Measurements from ENCODE around the gene GMCL2.

DNA sequence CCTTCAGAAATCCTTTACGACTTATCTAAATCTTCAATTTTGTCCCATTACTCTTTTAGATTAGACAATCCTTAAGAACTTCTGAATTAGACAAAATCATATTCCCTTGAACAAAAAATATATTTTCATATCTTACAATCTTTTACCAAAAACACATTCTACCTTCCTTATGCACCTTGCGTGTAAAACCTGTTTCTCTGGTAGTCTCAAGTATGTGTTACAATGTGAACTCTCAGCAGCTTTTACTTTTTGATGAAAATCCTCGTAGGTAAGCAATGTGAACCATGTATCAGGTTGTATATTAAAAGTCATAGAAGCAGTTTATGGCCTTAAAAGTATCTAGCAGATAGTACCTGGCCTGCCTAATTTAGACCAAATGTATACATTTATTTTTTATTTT is 12.7 kb downstream of the GMCL2 start:
- TF ChIP-seq YY1 (IDR thresholded peaks at IDR 0.05; ENCODE audit: low read depth), result no peak
- TF ChIP-seq GABPA (IDR thresholded peaks at IDR 0.05; ENCODE audit: low read depth), result no peak
- no peak for TF ChIP-seq MXI1 (IDR thresholded peaks at IDR 0.05; ENCODE audit: low read depth, low read length)
- TF ChIP-seq, protein P1, sequence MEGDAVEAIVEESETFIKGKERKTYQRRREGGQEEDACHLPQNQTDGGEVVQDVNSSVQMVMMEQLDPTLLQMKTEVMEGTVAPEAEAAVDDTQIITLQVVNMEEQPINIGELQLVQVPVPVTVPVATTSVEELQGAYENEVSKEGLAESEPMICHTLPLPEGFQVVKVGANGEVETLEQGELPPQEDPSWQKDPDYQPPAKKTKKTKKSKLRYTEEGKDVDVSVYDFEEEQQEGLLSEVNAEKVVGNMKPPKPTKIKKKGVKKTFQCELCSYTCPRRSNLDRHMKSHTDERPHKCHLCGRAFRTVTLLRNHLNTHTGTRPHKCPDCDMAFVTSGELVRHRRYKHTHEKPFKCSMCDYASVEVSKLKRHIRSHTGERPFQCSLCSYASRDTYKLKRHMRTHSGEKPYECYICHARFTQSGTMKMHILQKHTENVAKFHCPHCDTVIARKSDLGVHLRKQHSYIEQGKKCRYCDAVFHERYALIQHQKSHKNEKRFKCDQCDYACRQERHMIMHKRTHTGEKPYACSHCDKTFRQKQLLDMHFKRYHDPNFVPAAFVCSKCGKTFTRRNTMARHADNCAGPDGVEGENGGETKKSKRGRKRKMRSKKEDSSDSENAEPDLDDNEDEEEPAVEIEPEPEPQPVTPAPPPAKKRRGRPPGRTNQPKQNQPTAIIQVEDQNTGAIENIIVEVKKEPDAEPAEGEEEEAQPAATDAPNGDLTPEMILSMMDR (IDR thresholded peaks at IDR 0.05), result no peak
- TF ChIP-seq CHD2 (IDR thresholded peaks at IDR 0.05; ENCODE audit: low read length, partially characterized antibody), result no peak
- TF ChIP-seq JUND (IDR thresholded peaks at IDR 0.05), result no peak
- TF ChIP-seq PBX3 (IDR thresholded peaks at IDR 0.05), result no peak
- TF ChIP-seq EZH2phosphoT487 (IDR thresholded peaks at IDR 0.05; ENCODE audit: borderline replicate concordance, low read depth), result no peak
- TF ChIP-seq, protein P2, sequence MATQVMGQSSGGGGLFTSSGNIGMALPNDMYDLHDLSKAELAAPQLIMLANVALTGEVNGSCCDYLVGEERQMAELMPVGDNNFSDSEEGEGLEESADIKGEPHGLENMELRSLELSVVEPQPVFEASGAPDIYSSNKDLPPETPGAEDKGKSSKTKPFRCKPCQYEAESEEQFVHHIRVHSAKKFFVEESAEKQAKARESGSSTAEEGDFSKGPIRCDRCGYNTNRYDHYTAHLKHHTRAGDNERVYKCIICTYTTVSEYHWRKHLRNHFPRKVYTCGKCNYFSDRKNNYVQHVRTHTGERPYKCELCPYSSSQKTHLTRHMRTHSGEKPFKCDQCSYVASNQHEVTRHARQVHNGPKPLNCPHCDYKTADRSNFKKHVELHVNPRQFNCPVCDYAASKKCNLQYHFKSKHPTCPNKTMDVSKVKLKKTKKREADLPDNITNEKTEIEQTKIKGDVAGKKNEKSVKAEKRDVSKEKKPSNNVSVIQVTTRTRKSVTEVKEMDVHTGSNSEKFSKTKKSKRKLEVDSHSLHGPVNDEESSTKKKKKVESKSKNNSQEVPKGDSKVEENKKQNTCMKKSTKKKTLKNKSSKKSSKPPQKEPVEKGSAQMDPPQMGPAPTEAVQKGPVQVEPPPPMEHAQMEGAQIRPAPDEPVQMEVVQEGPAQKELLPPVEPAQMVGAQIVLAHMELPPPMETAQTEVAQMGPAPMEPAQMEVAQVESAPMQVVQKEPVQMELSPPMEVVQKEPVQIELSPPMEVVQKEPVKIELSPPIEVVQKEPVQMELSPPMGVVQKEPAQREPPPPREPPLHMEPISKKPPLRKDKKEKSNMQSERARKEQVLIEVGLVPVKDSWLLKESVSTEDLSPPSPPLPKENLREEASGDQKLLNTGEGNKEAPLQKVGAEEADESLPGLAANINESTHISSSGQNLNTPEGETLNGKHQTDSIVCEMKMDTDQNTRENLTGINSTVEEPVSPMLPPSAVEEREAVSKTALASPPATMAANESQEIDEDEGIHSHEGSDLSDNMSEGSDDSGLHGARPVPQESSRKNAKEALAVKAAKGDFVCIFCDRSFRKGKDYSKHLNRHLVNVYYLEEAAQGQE (IDR thresholded peaks at IDR 0.05; ENCODE audit: low read depth, low read length), result no peak
